HL-60/S4 treated with retinoic acid at 250 ng/mL for 4 days and 3 days (cell line): ENCODE data around the gene MTFMT.

Experiments used
- in situ Hi-C: fragments of 300-500 bp; cut with MboI; formaldehyde crosslinking; loops from 2 replicates; pipeline ENCODE4 v1.7.0; 2022; ENCODE audit warnings: low sequenced_read_pairs

The MTFMT gene

GRCh38 chr15:64989416-64990167, 39.8 kb downstream of the MTFMT start, which contains the start of gene SPG21:
SPG21 (minus strand) TSS chr15:64989914; CDS start chr15:64983569, 6,345 bp downstream.
- in situ Hi-C loops: no loop called here

- in situ Hi-C loops: no loop called here
Observed at GRCh38 chr15:64987136-64987535, 42.3 kb downstream of the MTFMT start.

GRCh38 chr15:64985366-64986033, 43.9 kb downstream of the MTFMT start:
- in situ Hi-C loops: no loop called here

- in situ Hi-C loops: no loop called here
Observed at GRCh38 chr15:64982472-64982871, 47.0 kb downstream of the MTFMT start.

GRCh38 chr15:64981812-64982431, 47.5 kb downstream of the MTFMT start:
- in situ Hi-C loops: no loop called here

- in situ Hi-C loops: no loop called here
Observed at GRCh38 chr15:64979252-64979710, 50.2 kb downstream of the MTFMT start.

GRCh38 chr15:64975390-64975789, 54.0 kb downstream of the MTFMT start:
- in situ Hi-C loops: no loop called here

- in situ Hi-C loops: no loop called here
Observed at GRCh38 chr15:64970698-64971097, 58.7 kb downstream of the MTFMT start.

GRCh38 chr15:64969401-64969800, 60.0 kb downstream of the MTFMT start:
- in situ Hi-C loops: no loop called here

- in situ Hi-C loops: no loop called here
Observed at GRCh38 chr15:64961013-64961412, 68.4 kb downstream of the MTFMT start.

GRCh38 chr15:64960153-64960552, 69.3 kb downstream of the MTFMT start:
- in situ Hi-C loops: no loop called here

GRCh38 chr15:64959128-64959527, 70.3 kb downstream of the MTFMT start:
- in situ Hi-C loops: no loop called here

- in situ Hi-C loops: no loop called here
Observed at GRCh38 chr15:64954395-64954794, 75.0 kb downstream of the MTFMT start.

GRCh38 chr15:64951777-64952418, 77.5 kb downstream of the MTFMT start:
- in situ Hi-C loops: no loop called here
